ENCODE data around the gene NUDT13. TPM values are rescaled to one million over a fixed set of nuclear protein-coding genes. Genes with fewer than 3 reads are reported as not detected.

NUDT13 gene
- total RNA-seq, 2 donors from 2014 or later = 0.90 to 1.5 TPM

- Histone ChIP-seq H3K9me3 (no peaks in the 10 kb centered on the region), H3K4me3 (no peak overlapping the region), H3K4me1 (peaks cover 0 to 31% of the 10 kb centered on the region in 2 donors), H3K36me3 (peaks cover 29% of the 10 kb centered on the region), H3K27me3 (no peaks in the 10 kb centered on the region), H3K27ac (peak overlapping the region; percentile 81 to 84)
- no peak for TF ChIP-seq CTCF (IDR thresholded peaks at IDR 0.05)
- no peak for DNase-seq (ENCODE audit: low spot score)
Observed at GRCh38 chr10:73075829-73076228, 34.4 kb upstream of the NUDT13 start.

GRCh38 chr10:73076360-73077183 is 33.7 kb upstream of the NUDT13 start:
- TF ChIP-seq CTCF (IDR thresholded peaks at IDR 0.05) = no peak
- Histone ChIP-seq H3K36me3 (peaks cover 21% of the 10 kb centered on the region), H3K9me3 (no peaks in the 10 kb centered on the region), H3K4me3 (peak overlapping the region in 1 of 2 donors; percentile 10), H3K27me3 (no peaks in the 10 kb centered on the region), H3K27ac (peak overlapping the region; percentile 81 to 84), H3K4me1 (peaks cover 0 to 31% of the 10 kb centered on the region in 2 donors)
- DNase-seq (ENCODE audit: low spot score) = peak; percentile 75

- no peaks in the 10 kb centered on the region for H3K9me3 ChIP-seq
- peaks cover 0 to 40% of the 10 kb centered on the region in 2 donors for H3K4me1 ChIP-seq
- H3K4me3 ChIP-seq = no peak overlapping the region
- H3K27me3 ChIP-seq = no peaks in the 10 kb centered on the region
- no peak for DNase-seq (ENCODE audit: low spot score)
- no peaks in the 10 kb centered on the region for H3K36me3 ChIP-seq
- TF ChIP-seq CTCF (IDR thresholded peaks at IDR 0.05) = no peak
- H3K27ac ChIP-seq = no peak overlapping the region
Observed at GRCh38 chr10:73079779-73080541, 30.3 kb upstream of the NUDT13 start.

GRCh38 chr10:73083221-73083620 is 27.0 kb upstream of the NUDT13 start:
- no peak overlapping the region for H3K4me3 ChIP-seq
- H3K36me3 ChIP-seq = no peaks in the 10 kb centered on the region
- DNase-seq (ENCODE audit: low spot score) = no peak
- H3K4me1 ChIP-seq = peaks cover 0 to 20% of the 10 kb centered on the region in 2 donors
- no peak for TF ChIP-seq CTCF (IDR thresholded peaks at IDR 0.05)
- no peak overlapping the region for H3K27ac ChIP-seq
- H3K9me3 ChIP-seq = no peaks in the 10 kb centered on the region
- no peaks in the 10 kb centered on the region for H3K27me3 ChIP-seq

GRCh38 chr10:73084209-73084608 is 26.0 kb upstream of the NUDT13 start:
- Histone ChIP-seq H3K4me1 (peaks cover 0 to 20% of the 10 kb centered on the region in 2 donors), H3K9me3 (no peaks in the 10 kb centered on the region), H3K4me3 (no peak overlapping the region), H3K27ac (no peak overlapping the region), H3K36me3 (no peaks in the 10 kb centered on the region), H3K27me3 (no peaks in the 10 kb centered on the region)
- TF ChIP-seq CTCF (IDR thresholded peaks at IDR 0.05) = no peak
- DNase-seq (ENCODE audit: low spot score) = no peak
